Measurements from ENCODE around the gene PLAAT2.
"Not testable (repeated sequence)": the region's sequence is repeated elsewhere in the genome, so short reads cannot be mapped to it uniquely, and the experiment has no call there.

The PLAAT2 gene

GRCh38 chr11:63563201-63564055 is at the start of gene PLAAT2:
Gene PLAAT2 (minus strand): TSS chr11:63563379. CDS start chr11:63563324, 55 bp downstream.
- no peak for DNase-seq

DNA sequence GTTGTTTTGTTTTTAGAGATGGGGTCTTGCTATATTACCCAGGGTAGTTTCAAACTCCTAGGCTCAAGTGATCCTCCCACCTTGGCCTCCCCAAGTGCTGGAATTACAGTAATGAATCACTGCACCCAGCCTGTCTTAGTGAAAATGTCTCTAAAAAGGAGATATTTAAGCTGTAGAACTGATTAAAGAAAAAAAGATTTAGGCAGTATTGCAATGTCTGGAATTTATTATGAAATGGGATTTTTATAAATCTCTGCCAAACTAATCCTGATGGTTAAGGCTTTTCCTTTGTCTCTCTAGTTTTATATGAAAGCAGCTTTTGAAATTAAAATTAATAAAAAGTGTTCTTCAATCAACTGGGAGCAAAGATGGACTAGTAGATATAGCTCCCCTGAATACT is 49.0 kb upstream of the PLAAT2 start:
- no peak for DNase-seq

DNA sequence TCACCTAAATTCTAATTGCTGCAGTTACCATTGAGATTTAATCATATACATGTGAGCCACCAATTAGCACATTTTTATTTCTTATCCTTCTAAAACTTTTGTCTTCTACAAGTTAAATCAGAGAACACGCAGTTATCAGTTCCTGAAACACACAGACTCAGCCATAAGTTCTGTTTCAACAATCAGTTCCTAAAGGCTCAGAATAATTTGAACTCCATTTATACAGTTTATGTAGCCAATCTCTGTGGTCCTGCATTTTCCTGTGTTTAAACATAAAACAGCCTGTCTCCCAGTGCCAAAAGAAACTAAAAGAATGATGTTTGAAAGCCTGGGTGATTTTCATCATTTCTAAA is 48.2 kb upstream of the PLAAT2 start:
- DNase-seq: no peak

DNA sequence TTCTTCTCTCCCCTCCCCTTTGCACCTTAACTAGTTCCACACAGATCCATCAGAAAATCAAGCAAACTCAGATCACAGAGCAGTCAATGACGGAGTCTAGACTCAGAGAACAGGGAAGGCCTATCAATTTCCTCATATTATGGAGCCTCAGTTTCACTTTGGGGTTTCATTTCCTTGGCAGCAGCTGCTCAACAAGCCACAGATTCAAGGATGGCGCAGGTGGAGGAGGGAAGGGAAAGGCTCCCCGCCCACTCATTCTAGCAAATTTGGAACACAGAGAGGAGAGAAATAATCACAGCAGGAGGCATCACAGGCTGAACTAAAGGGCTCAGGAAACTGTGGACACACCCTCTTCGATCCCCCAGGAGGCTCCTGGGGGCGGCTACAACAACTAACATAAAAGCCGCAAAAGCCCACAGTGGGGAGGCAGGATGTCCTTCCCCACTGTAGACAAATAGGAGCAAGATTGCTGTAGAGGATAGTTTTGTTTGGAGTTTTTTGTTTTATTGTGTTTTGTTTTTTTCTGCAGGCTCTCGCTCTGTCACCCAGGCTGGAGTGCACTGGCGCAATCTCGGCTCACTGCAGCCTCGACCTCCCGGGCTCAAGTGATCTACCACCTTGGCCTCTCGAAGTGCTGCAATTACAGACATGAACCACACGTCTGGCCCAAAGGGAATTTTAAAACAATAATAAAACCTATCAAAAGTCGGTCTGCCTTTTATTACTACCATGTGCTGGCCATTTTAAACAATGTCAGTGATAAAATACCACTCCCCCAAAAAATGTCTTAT is 47.6 kb upstream of the PLAAT2 start:
- no peak for DNase-seq

DNA sequence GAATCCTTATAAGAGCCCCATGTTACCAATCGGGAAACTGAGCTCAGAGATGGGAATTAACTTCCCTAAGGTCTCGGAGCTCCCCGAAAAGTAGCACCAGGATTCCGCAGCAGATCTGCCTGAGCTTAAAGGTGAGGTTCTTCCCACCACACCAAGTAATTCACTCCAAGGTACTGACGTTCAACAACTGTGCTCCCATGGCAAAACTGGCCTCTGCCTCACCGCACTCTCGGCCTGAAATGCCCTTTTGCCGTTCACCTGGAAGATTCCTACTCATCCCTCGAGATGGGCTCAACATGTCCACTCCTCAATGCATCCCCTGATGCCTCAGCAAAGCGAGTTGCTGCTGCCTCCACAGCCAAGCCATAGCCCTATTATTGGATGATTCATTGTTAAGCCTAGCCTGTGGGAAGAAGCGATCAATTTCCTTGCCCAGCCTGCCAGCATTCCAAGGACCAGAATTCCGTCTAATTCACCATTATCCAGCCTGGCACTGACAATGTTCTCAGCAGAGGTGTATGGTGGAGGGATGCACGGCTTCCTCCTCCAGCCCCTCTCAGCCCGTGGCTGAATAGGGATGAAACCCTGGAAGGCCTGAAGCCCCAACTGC is 46.9 kb upstream of the PLAAT2 start:
- DNase-seq: no peak

DNA sequence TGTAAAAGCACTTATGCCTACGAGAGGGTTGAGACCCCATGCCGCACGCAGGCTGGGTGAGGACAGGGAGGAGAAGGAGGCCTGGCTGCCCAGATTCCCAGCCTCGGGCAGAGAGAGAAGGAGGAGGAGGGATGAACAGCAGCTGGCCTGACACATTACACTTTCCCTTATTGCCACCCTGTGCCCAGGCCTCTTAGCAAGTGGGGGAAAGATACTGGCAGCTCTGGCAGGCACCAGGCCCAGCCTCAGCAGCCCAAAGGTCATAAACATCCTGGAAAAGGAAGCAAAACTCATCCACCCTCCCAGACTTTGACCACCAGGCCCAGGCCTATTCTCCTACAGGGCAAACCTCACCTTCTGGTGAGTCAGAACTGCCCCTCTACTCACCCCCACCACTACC is 46.4 kb upstream of the PLAAT2 start:
- DNase-seq: no peak

DNA sequence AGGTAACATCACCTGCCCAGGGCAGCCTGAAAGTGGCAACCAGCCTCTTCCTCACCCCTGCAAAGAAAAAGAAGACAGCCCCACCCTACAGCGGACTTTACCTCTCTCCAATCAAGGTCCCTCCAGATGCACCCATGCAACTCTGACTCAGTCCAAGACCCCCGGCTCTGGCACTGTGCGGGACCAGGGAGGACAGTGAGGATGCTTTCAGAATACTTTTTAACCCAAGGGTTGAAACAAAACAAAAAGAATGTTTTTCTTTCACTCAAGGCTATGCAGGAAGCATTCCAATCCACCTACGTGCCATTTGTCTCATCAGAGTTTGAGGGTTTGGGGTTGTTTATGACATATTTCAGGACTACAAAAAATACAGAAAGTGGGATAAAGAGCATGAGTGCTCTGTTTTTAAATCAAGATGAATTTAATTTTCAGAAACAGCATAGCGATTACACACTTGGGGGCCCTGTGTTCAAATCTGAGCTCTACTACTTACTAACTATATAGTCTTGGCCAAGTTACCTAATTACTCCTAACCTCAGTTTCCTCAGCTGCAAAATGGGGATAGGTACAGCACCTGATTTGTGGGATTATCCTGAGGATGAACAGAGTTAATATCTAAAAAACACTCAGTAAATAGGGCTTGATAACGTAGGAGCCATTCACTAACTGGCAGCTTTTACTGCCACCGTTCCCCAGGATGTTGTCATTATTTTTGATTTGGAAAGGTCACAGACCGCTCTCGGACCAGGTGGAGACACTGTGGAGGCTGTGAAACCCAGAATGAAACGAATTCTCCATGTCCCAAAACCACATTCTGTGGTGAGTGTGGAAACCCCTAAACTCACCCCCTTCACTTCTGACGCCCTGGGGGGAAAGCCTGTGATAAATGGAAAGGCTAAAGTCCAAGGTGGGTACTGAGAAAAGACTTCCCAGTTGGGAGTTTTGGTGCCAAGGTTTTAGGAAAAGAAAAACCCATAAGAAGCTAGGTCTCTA is 45.5 kb upstream of the PLAAT2 start:
- no peak for DNase-seq

- no peak for DNase-seq
Observed at GRCh38 chr11:63603180-63603518, 40.0 kb upstream of the PLAAT2 start.

DNA sequence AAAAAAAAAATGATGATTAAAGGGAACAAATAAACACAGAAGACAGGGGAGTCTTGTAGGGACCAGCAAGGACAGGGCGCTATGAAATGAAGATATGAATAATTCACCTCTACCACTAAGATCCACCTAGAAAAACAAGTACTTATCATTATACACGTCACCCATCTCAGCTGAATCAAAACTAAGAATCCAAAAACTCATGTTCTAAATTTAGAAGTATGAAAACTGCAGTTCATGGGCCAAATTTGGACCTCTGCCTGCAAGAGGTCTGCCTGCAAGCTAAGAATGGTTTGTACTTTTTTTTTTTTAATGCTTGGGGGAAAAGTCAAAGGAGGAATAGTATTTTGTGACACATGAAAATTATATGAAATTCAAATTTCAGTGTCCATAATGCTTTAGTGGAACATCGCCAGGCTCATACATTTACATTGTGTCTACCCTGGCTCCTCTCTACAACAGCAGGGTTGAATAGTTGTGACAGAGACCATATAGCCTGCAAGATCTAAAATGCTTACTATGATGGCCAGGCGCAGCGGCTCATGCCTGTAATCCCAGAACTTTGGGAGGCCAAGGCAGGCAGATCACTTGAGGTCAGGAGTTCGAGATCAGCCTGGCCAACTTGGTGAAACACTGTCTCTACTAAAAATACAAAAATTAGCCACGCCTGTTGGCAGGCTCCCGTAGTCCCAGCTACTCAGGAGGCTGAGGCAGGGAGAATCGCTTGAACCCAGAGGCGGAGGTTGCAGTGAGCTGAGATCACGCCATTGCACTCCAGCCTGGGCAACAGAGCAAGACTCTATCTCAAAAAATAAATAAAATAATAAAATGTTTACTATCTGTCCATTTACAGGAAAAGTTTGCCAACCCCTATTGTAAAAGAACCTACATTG is 39.4 kb upstream of the PLAAT2 start:
- DNase-seq: not testable (repeated sequence)

GRCh38 chr11:63599211-63600122 is 36.3 kb upstream of the PLAAT2 start:
- no peak for DNase-seq

DNA sequence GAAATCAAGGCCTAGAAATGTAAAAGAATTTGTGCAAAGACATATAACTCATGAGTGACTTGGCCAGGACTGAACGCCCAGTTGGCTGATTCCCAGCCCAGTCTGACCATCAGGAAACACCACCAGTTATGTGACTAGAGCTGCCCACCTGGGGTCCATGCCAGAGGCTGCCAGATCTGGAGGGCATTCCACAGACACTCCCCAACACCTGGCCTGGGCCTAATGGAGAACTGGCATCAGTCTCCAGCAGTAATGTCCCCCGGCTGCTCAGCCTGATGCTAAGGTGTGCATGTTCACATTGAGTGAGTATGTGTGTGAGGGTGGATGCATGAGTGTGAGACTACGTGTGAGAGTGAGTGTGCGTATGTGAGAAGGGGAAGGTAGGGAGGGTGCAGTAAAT is 35.4 kb upstream of the PLAAT2 start:
- DNase-seq: no peak

- no peak for DNase-seq
Observed at GRCh38 chr11:63595296-63595695, 32.1 kb upstream of the PLAAT2 start.

GRCh38 chr11:63592975-63593395 is 29.8 kb upstream of the PLAAT2 start:
- no peak for DNase-seq

DNA sequence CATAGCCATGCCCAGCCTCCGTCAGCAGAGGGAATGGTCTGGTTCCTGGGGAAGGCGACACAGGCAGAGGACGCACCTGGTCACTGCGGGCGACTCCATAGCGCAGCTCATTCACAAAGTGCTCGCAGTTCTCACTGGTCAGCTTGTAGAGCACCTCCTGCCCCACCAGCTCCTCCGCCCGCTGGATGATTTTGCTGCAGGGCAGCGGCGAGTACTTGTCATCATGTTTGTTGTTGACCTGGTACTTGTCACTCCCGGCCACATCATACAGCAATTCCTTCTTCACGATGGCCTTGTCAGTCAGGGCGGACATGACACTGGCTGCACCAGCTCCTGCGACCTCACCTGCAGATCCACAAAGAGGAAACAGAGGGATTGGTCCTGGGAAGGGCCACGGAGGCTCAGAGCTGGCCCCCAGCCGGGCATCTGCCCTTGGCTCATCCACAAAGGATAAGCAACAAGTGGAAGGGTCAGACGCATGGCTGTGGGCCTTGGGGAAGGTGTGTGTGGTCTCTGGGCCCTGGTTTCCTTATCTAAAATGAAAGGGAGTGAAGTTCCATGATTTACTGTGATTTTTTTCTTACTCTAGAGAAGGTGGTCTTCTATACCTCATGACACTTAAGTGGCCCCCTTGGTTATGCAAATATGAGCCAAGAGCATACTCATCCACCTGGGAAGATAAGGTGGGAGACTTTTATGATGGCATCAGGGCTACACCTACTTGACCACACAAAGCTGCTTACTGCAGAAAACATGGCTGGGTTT is 27.0 kb upstream of the PLAAT2 start:
- no peak for DNase-seq

GRCh38 chr11:63589000-63589399 is 25.8 kb upstream of the PLAAT2 start:
- DNase-seq: no peak

- DNase-seq: no peak
Observed at GRCh38 chr11:63586451-63587166, 23.4 kb upstream of the PLAAT2 start.

DNA sequence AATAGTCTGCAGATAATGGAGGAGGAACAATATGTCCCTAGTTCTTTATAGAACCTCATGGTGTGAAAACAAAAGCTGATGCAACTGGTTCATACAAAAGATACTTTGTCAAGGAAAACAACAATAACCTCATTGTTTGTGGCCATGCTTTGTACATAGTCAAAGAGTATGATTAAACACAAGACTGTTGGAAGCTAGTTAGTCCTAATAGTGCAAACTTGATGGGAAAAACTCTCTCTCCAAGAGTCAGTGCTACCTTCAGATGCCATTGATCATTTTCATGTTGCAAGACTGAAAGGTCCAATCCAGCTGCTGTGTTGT is 20.1 kb upstream of the PLAAT2 start:
- no peak for DNase-seq

- DNase-seq: not testable (repeated sequence)
Observed at GRCh38 chr11:63581224-63581623, 18.0 kb upstream of the PLAAT2 start.

- not testable (repeated sequence) for DNase-seq
Observed at GRCh38 chr11:63578882-63579281, 15.7 kb upstream of the PLAAT2 start.
